T-cell (primary cell): ENCODE data around the gene BCKDHB. TPM values are rescaled to one million over a fixed set of nuclear protein-coding genes. Genes with fewer than 3 reads are reported as not detected.

Experiments
- ATAC-seq, 4 experiments: fragments of 200-7000 bp in 3 of 4; fragments of 150-1000 bp in 1 of 4; cut with Tn5 transposase; replicated peaks in 1 of 4; 1 replicate in 3 of 4; 2 replicates in 1 of 4; pipeline ENCODE4 v1.10.0; 2021; ENCODE audit warnings: moderate library complexity in 3 of 4, mild to moderate bottlenecking in 2 of 4, moderate number of reproducible peaks in 1 of 4
- CTCF ChIA-PET, 2 donors: fragments of 300-600 bp; sonication (Branson Sonifier 250); formaldehyde crosslinking; loops; one replicate each; lab custom pipeline; 2022; ENCODE audit warnings: antibody characterized with exemption in 2 of 2; lab: Charles Lee
- POLR2A ChIA-PET, 2 donors: fragments of 300-600 bp; sonication (Branson Sonifier 250); formaldehyde crosslinking; loops; one replicate each; lab custom pipeline; 2022; ENCODE audit warnings: antibody characterized with exemption in 2 of 2; lab: Charles Lee
- DNase-seq, 35 experiments: peaks; one replicate each; pipeline versions ENCODE4 v3.0.0 to v3.0.0-alpha.2; 2013 to 2023
- H3K27ac ChIP-seq: one replicate; pipeline ENCODE4 v1.5.1; 2013; ENCODE audit warnings: low read length
- H3K27me3 ChIP-seq, 2 experiments: replicated peaks in 1 of 2; 1 replicate in 1 of 2; 2 replicates in 1 of 2; pipeline versions ENCODE4 v1.6.1 to v1.7.0; 2013; ENCODE audit warnings: low read length in 1 of 2, mixed read lengths in 1 of 2; ENCODE audit not compliant: control insufficient read depth in 2 of 2, insufficient read depth in 2 of 2; ENCODE audit errors: extremely low read depth in 1 of 2
- H3K36me3 ChIP-seq, 2 donors: 1 replicate in 1 of 2; 2 replicates in 1 of 2; pipeline versions ENCODE4 v1.6.1 to v1.7.0; 2013; ENCODE audit warnings: low read length in 1 of 2; ENCODE audit not compliant: control insufficient read depth in 2 of 2, insufficient read depth in 1 of 2; ENCODE audit errors: extremely low read depth in 1 of 2
- H3K4me1 ChIP-seq, 2 experiments: 1 replicate in 1 of 2; 2 replicates in 1 of 2; pipeline versions ENCODE4 v1.6.1 to v1.7.0; 2013; ENCODE audit warnings: low read length in 2 of 2, mixed read lengths in 1 of 2; ENCODE audit not compliant: insufficient read depth in 2 of 2, control insufficient read depth in 1 of 2; ENCODE audit errors: extremely low read depth in 1 of 2
- H3K4me3 ChIP-seq, 2 donors: 1 replicate in 1 of 2; 2 replicates in 1 of 2; pipeline versions ENCODE4 v1.5.1 to v1.7.0; 2013; ENCODE audit warnings: mild to moderate bottlenecking in 2 of 2, low read length in 1 of 2, moderate library complexity in 1 of 2; ENCODE audit not compliant: control insufficient read depth in 1 of 2; ENCODE audit errors: extremely low read depth in 1 of 2
- H3K9me3 ChIP-seq: 2 replicates; pipeline ENCODE4 v1.7.0; 2013
- H3K27ac Mint-ChIP-seq, 2 donors: one replicate each; pipeline ENCODE4 v1.8.0; 2020 to 2021; ENCODE audit warnings: mild to moderate bottlenecking in 2 of 2, mixed read lengths in 2 of 2
- H3K27me3 Mint-ChIP-seq, 2 donors: one replicate each; pipeline ENCODE4 v1.8.0; 2021 to 2022; ENCODE audit warnings: mixed read lengths in 2 of 2
- H3K36me3 Mint-ChIP-seq: one replicate; pipeline ENCODE4 v1.8.0; 2021; ENCODE audit warnings: mixed read lengths
- H3K4me1 Mint-ChIP-seq, 3 donors: one replicate each; pipeline ENCODE4 v1.8.0; 2020 to 2022; ENCODE audit warnings: mixed read lengths in 3 of 3, mild to moderate bottlenecking in 1 of 3
- H3K4me3 Mint-ChIP-seq, 3 donors: one replicate each; pipeline ENCODE4 v1.8.0; 2020 to 2022; ENCODE audit warnings: mild to moderate bottlenecking in 3 of 3, mixed read lengths in 3 of 3, moderate library complexity in 3 of 3
- H3K9me3 Mint-ChIP-seq, 3 donors: one replicate each; pipeline ENCODE4 v1.8.0; 2020 to 2022; ENCODE audit warnings: mixed read lengths in 3 of 3
- WGBS: methylation state at CpG from one replicate; pipeline ENCODE4 v1.1.5; 2013; ENCODE audit warnings: missing lambda C conversion rate; ENCODE audit not compliant: insufficient coverage; 5-methylcytosine and 5-hydroxymethylcytosine counted together
- total RNA-seq, 35 experiments: library from RNA in 6 of 35; stranded (reverse) in 6 of 35; fragments of 120-200 nt in 1 of 35; gene quantifications; one replicate each; pipeline versions ENCODE4 v1.2.1 to v1.2.4 and lab custom pipeline; 2013 to 2026

The BCKDHB gene
- total RNA-seq, 5 donors from 2014 or later (not counting 1 experiment from before 2014, with no cell fraction given): 14.1 to 18.7 (median 15.2) TPM

GRCh38 chr6:80165819-80166218 is 59.3 kb downstream of the BCKDHB start:
- H3K4me1 Mint-ChIP-seq: peaks cover 0 to 13% (median 0%) of the 10 kb centered on the region in 3 donors
- H3K4me1 ChIP-seq: peaks cover 0 to 4% of the 10 kb centered on the region in 2 experiments
- WGBS: no CpG with 5 or more reads among the region's 1 CpG
- POLR2A ChIA-PET: interaction anchor here in 1 of 2 donors (0.8 kb wide), 1 partner anchor 32 kb away, joined by 4 read pairs; no protein-coding TSS in a partner anchor
- no peak overlapping the region for H3K4me3 Mint-ChIP-seq
- DNase-seq: no peak
- no peak overlapping the region for H3K27ac ChIP-seq
- H3K9me3 Mint-ChIP-seq: no peaks in the 10 kb centered on the region
- CTCF ChIA-PET: interaction anchor here (0.5 to 0.9 kb wide), 2 partner anchors 10 to 217 kb away, joined by 3 read pairs; no protein-coding TSS in a partner anchor
- H3K36me3 Mint-ChIP-seq: peaks cover 24% of the 10 kb centered on the region
- H3K27me3 ChIP-seq: no peaks in the 10 kb centered on the region
- H3K27me3 Mint-ChIP-seq: no peaks in the 10 kb centered on the region
- H3K4me3 ChIP-seq: no peak overlapping the region
- no peak for ATAC-seq
- no peaks in the 10 kb centered on the region for H3K9me3 ChIP-seq
- no peak overlapping the region for H3K27ac Mint-ChIP-seq
- H3K36me3 ChIP-seq: peaks cover 0 to 3% of the 10 kb centered on the region in 2 donors

GRCh38 chr6:80170433-80170832 is 64.0 kb downstream of the BCKDHB start:
- POLR2A ChIA-PET: no interaction called here
- H3K27me3 Mint-ChIP-seq: no peaks in the 10 kb centered on the region
- CTCF ChIA-PET: no interaction called here
- H3K27ac ChIP-seq: no peak overlapping the region
- peaks cover 0 to 6% of the 10 kb centered on the region in 2 donors for H3K36me3 ChIP-seq
- peaks cover 53% of the 10 kb centered on the region for H3K36me3 Mint-ChIP-seq
- H3K4me3 Mint-ChIP-seq: no peak overlapping the region
- no CpG with 5 or more reads among the region's 3 CpGs for WGBS
- no peak overlapping the region for H3K4me3 ChIP-seq
- H3K4me1 ChIP-seq: no peaks in the 10 kb centered on the region
- no peaks in the 10 kb centered on the region for H3K9me3 ChIP-seq
- ATAC-seq (no peak), DNase-seq (no peak)
- no peak overlapping the region for H3K27ac Mint-ChIP-seq
- peaks cover 0 to 4% (median 0%) of the 10 kb centered on the region in 3 donors for H3K4me1 Mint-ChIP-seq
- no peaks in the 10 kb centered on the region for H3K27me3 ChIP-seq
- H3K9me3 Mint-ChIP-seq: no peaks in the 10 kb centered on the region

DNA sequence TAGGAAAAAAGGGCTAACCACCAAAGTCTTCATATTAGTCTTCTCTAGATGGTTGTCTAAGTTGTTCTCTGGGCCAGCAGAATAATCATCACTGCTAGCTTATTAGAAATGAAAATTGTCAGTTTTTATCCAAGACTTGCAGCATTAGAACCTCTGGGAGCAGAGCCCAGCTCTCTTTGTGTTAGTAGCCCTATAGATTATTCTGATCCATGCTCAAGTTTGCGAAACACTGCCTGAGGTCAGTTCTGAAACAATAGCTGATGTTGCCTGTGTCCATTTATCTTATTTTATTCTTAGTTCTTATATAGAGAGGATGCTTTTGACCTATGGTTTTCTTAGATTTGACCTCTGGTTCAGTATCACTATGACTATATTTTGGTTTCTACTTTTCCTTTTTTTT is 66.9 kb downstream of the BCKDHB start:
- H3K4me3 Mint-ChIP-seq: no peak overlapping the region
- Histone ChIP-seq H3K4me1 (no peaks in the 10 kb centered on the region), H3K36me3 (peaks cover 0 to 3% of the 10 kb centered on the region in 2 donors), H3K27ac (no peak overlapping the region), H3K4me3 (no peak overlapping the region), H3K27me3 (no peaks in the 10 kb centered on the region), H3K9me3 (no peaks in the 10 kb centered on the region)
- ATAC-seq (no peak), DNase-seq (no peak)
- no peaks in the 10 kb centered on the region for H3K27me3 Mint-ChIP-seq
- H3K27ac Mint-ChIP-seq: no peak overlapping the region
- H3K9me3 Mint-ChIP-seq: no peaks in the 10 kb centered on the region
- peaks cover 59% of the 10 kb centered on the region for H3K36me3 Mint-ChIP-seq
- POLR2A ChIA-PET: no interaction called here
- WGBS: no CpG with 5 or more reads among the region's 1 CpG
- CTCF ChIA-PET: interaction anchor here in 1 of 2 donors (0.6 kb wide), 1 partner anchor 1270 kb away, joined by 4 read pairs; no protein-coding TSS in a partner anchor
- no peaks in the 10 kb centered on the region for H3K4me1 Mint-ChIP-seq

DNA sequence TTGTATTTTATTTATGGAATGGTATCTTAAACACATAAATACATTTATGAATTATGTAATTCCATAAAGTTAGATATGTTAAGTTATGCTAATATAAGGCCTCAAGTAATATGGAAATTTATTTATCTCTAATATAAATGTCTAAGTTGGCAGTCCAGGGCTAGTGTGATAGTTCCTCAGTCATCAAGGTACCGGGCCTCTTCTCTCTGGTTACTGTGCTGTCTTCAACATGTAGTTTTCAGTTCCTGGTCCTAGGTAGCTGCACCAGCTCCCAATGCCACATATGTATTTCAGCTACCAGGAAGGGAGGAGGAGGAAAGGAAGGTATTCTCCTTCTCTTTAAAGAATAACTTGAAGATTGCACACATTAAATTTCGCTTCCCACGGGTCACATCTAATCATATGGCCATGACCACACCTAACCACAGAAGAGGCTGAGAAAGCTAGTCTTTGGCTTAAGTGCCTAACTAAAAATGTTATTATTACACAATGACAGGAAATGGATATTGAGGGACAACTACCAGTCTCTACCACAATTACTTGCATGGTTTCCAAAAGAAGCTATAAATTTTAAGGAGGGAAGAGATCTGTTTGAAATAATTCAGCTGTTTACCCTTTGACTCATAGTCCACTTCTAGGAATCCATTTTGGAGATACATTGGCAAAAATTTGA is 68.6 kb downstream of the BCKDHB start:
- H3K9me3 Mint-ChIP-seq: no peaks in the 10 kb centered on the region
- no peak overlapping the region for H3K4me3 Mint-ChIP-seq
- no peaks in the 10 kb centered on the region for H3K27me3 Mint-ChIP-seq
- ATAC-seq: no peak
- Histone ChIP-seq H3K9me3 (no peaks in the 10 kb centered on the region), H3K27me3 (no peaks in the 10 kb centered on the region), H3K36me3 (peaks cover 0 to 3% of the 10 kb centered on the region in 2 donors), H3K4me1 (no peaks in the 10 kb centered on the region), H3K4me3 (no peak overlapping the region), H3K27ac (no peak overlapping the region)
- peaks cover 44% of the 10 kb centered on the region for H3K36me3 Mint-ChIP-seq
- no CpG with 5 or more reads among the region's 3 CpGs for WGBS
- ChIA-PET POLR2A (no interaction called here), CTCF (no interaction called here)
- no peak overlapping the region for H3K27ac Mint-ChIP-seq
- DNase-seq: no peak
- H3K4me1 Mint-ChIP-seq: no peaks in the 10 kb centered on the region

DNA sequence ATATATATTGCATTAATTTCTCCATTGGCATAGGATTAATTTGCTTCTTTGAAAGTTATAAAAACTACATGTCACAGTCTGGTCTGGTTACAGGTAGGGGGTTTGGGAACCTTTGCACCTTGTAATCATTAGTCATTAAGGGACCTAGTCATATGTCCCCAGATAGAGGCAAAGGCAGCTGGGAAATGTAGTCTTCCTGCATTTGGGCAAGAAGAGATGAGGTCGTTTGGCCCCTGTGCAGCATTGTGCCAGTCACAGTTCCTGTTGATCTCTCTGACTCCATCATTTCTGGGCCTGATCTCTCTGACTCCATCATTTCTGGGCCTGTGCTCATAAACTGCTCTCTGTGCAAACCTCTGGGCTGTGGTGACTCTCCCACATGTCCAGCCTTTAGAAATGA is 73.2 kb downstream of the BCKDHB start:
- H3K27me3 Mint-ChIP-seq: no peaks in the 10 kb centered on the region
- Histone ChIP-seq H3K27me3 (no peaks in the 10 kb centered on the region), H3K4me3 (no peak overlapping the region), H3K9me3 (no peaks in the 10 kb centered on the region), H3K36me3 (peaks cover 0 to 3% of the 10 kb centered on the region in 2 donors), H3K4me1 (no peaks in the 10 kb centered on the region), H3K27ac (no peak overlapping the region)
- H3K36me3 Mint-ChIP-seq: peaks cover 33% of the 10 kb centered on the region
- CTCF ChIA-PET: no interaction called here
- no peak overlapping the region for H3K4me3 Mint-ChIP-seq
- no peak overlapping the region for H3K27ac Mint-ChIP-seq
- ATAC-seq (no peak), DNase-seq (no peak)
- peaks cover under 1 to 9% (median 4%) of the 10 kb centered on the region in 3 donors for H3K9me3 Mint-ChIP-seq
- POLR2A ChIA-PET: no interaction called here
- H3K4me1 Mint-ChIP-seq: no peaks in the 10 kb centered on the region
- 80% methylated on average over 1 of the region's 1 CpG for whole genome bisulfite sequencing

DNA sequence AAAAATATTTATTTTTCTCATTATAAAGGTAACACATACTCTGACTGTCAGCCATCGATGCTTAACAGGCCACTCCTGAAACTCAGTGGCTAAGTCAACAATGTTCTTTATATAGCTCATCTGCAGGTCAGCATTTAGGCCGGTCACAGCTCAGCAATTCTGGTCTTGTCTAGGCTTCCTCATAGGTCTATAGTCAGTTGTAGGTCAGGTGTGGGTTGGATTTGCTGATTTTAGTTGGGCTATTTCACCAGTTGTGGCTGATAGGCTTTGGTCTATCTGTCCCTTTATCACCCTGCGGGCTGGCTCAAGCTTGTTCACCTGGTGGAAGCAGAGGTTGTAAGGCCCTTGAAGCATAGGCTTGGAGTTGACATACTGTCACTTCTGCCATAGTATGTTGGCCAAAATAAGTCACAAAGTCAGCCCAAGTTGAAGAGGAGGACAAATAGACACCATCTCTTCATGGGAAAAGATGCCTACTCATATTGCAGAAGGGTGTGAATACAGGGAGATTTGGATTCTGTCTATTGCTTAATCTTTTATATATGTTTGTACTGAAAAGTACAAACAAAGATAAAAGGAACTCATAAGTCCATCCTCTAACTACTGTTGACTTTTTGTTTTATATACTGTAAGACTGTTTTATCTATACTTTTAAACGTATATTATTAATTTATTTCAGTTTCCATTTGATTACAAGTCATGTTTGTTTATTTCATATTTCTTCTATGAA is 75.0 kb downstream of the BCKDHB start:
- WGBS: 100% methylated on average over 1 of the region's 4 CpGs
- Histone ChIP-seq H3K4me1 (no peaks in the 10 kb centered on the region), H3K27me3 (no peaks in the 10 kb centered on the region), H3K27ac (no peak overlapping the region), H3K9me3 (no peaks in the 10 kb centered on the region), H3K4me3 (no peak overlapping the region), H3K36me3 (no peaks in the 10 kb centered on the region)
- Mint-ChIP-seq H3K27ac (no peak overlapping the region), H3K4me3 (no peak overlapping the region), H3K27me3 (no peaks in the 10 kb centered on the region), H3K4me1 (no peaks in the 10 kb centered on the region), H3K9me3 (peaks cover 10 to 13% (median 11%) of the 10 kb centered on the region in 3 donors), H3K36me3 (peaks cover 33% of the 10 kb centered on the region)
- DNase-seq (no peak), ATAC-seq (no peak)
- ChIA-PET CTCF (interaction anchor here in 1 of 2 donors (1.0 kb wide), 1 partner anchor 232 kb away, joined by 3 read pairs; no protein-coding TSS in a partner anchor), POLR2A (no interaction called here)
